Transverse colon (tissue), 4 donors: ENCODE measurements around the gene ATF7IP2. TPM values are rescaled to one million over a fixed set of nuclear protein-coding genes. Genes with fewer than 3 reads are reported as not detected.
"Not testable (repeated sequence)": the region's sequence is repeated elsewhere in the genome, so short reads cannot be mapped to it uniquely, and the experiment has no call there.

Experiments
- DNase-seq: peaks from one replicate; pipeline ENCODE4 v3.0.0-alpha.2; 2019
- H3K27ac ChIP-seq, 4 donors: fragments of 200-600 bp; sonication (generic); 2 replicates each; pipeline ENCODE4 v1.5.1; 2016 to 2018; ENCODE audit warnings: inconsistent platforms in 4 of 4
- H3K27me3 ChIP-seq: fragments of 200-600 bp; sonication (generic); 2 replicates; pipeline ENCODE4 v1.5.1; 2017; ENCODE audit warnings: inconsistent platforms
- H3K36me3 ChIP-seq, 4 donors: fragments of 200-600 bp; sonication (generic); 2 replicates each; pipeline ENCODE4 v1.5.1; 2017 to 2019; ENCODE audit warnings: inconsistent platforms in 4 of 4
- H3K4me1 ChIP-seq, 4 donors: fragments of 200-600 bp; sonication (generic); 2 replicates each; pipeline ENCODE4 v1.5.1; 2017 to 2020; ENCODE audit warnings: inconsistent platforms in 4 of 4
- H3K4me3 ChIP-seq, 4 donors: fragments of 200-600 bp; sonication (generic); 1 replicate in 1 of 4; 2 replicates in 3 of 4; pipeline versions ENCODE4 v1.5.1 to v1.6.1; 2017 to 2019; ENCODE audit warnings: inconsistent platforms in 4 of 4
- H3K9me3 ChIP-seq, 2 donors: fragments of 200-600 bp; sonication (generic); 2 replicates each; pipeline ENCODE4 v1.5.1; 2017 to 2019; ENCODE audit warnings: inconsistent platforms in 2 of 2
- CTCF ChIP-seq, 5 experiments: fragments of 200-600 bp in 3 of 5; fragments of 450-650 bp in 2 of 5; sonication (generic) in 3 of 5; IDR thresholded peaks; 1 replicate in 2 of 5; 2 replicates in 3 of 5; pipeline ENCODE4 v1.5.1; 2016 to 2017; ENCODE audit warnings: antibody characterized with exemption in 5 of 5, inconsistent platforms in 3 of 5, mild to moderate bottlenecking in 2 of 5, moderate library complexity in 1 of 5
- EP300 ChIP-seq: sonication (generic); formaldehyde crosslinking; IDR thresholded peaks from one replicate; pipeline ENCODE4 v1.6.1; 2017; ENCODE audit warnings: antibody characterized with exemption, low read depth
- POLR2A ChIP-seq: fragments of 450-650 bp; IDR thresholded peaks from one replicate; pipeline ENCODE4 v1.6.1; 2016; ENCODE audit warnings: antibody characterized with exemption, mild to moderate bottlenecking, moderate library complexity
- POLR2AphosphoS5 ChIP-seq, 3 donors: sonication (generic); formaldehyde crosslinking; IDR thresholded peaks; one replicate each; pipeline ENCODE4 v1.6.1; 2016; ENCODE audit warnings: antibody characterized with exemption in 3 of 3
- WGBS, 2 donors: methylation state at CpG; one replicate each; pipeline ENCODE4 v1.1.5; 2018; ENCODE audit warnings: low coverage in 1 of 2; 5-methylcytosine and 5-hydroxymethylcytosine counted together
- in situ Hi-C, 4 donors: fragments of 200-750 bp; cut with MboI; loops; one replicate each; pipeline versions ENCODE4 v1.15.0 to v1.15.1; 2017; ENCODE audit warnings: low sequenced_read_pairs in 3 of 4, low pct_ligation_motif_present in 1 of 4, low pct_unique_long_range_greater_than_20kb in 1 of 4
- intact Hi-C: fragments of 100-400 bp; cut with DNase I; formaldehyde crosslinking; loops from one replicate; pipeline ENCODE4 v1.15.1; 2023; ENCODE audit warnings: low total_unique reads
- total RNA-seq, 4 donors: library from RNA; depleted of rRNA; stranded (reverse); fragments of >200 nt; gene quantifications; one replicate each; pipeline ENCODE4 v1.1.0, GENCODE V29; 2016

ATF7IP2 gene
- total RNA-seq, 4 donors from 2014 or later: 1.5 to 22.9 (median 10.8) TPM

GRCh38 chr16:10410469-10410868, 24.6 kb downstream of the ATF7IP2 start:
- intact Hi-C loops: no loop called here
- no peaks in the 10 kb centered on the region for H3K27me3 ChIP-seq
- no peaks in the 10 kb centered on the region for H3K4me1 ChIP-seq
- peaks cover 60 to 64% of the 10 kb centered on the region in 2 donors for H3K9me3 ChIP-seq
- DNase-seq: no peak
- no peaks in the 10 kb centered on the region for H3K36me3 ChIP-seq
- H3K4me3 ChIP-seq: no peak overlapping the region
- H3K27ac ChIP-seq: no peak overlapping the region
- TF ChIP-seq CTCF (IDR thresholded peaks at IDR 0.05) (no peak), EP300 (no peak), POLR2A (no peak), POLR2AphosphoS5 (IDR thresholded peaks at IDR 0.05) (no peak)
- in situ Hi-C loops: no loop called here
- WGBS, 2 donors: 85 to 100% methylated on average over 1 to 2 of the region's 2 CpGs

DNA sequence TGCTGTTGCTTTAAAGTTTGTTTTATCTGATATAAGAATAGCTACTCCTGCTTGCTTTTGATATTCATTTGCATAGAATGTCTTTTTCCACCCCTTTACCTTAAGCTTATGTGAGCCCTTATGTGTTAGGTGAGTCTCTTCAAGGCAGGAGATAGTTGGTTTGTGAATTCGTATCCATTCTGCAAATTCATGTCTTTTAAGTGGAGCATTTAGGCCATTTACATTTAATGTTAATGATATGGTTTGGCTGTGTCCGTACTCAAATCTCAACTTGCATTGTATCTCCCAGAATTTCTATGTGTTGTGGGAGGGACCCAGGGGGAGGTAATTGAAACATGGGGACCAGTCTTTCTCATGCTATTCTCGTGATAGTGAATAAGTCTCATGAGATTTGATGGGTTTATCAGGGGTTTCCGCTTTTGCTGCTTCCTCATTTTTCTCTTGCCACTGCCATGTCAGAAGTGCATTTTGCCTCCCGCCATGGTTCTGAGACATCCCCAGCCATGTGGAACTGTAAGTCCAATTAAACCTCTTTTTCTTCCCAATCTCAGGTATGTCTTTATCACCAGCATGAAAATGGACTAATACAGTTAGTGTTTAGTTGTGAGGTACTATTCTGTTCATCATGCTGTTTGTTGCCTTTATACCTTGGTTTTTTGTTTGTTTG, 27.2 kb downstream of the ATF7IP2 start:
- WGBS, 2 donors: 86 to 96% methylated on average over 4 to 5 of the region's 5 CpGs

GRCh38 chr16:10418204-10418603, 32.3 kb downstream of the ATF7IP2 start:
- intact Hi-C loops, H3K36me3 ChIP-seq, DNase-seq, H3K27me3 ChIP-seq, in situ Hi-C loops, H3K4me3 ChIP-seq, H3K4me1 ChIP-seq, H3K27ac ChIP-seq: not testable (repeated sequence)
- WGBS, 2 donors: 95 to 98% methylated on average over 6 of the region's 6 CpGs
- H3K9me3 ChIP-seq: peaks cover 38 to 47% of the 10 kb centered on the region in 2 donors

More for the DNA sequence above, 27.2 kb downstream of the ATF7IP2 start:
- H3K4me1 ChIP-seq: no peaks in the 10 kb centered on the region
- H3K27ac ChIP-seq: no peak overlapping the region
- no peak for DNase-seq
- in situ Hi-C loops: no loop called here
- TF ChIP-seq POLR2AphosphoS5 (IDR thresholded peaks at IDR 0.05) (no peak), CTCF (IDR thresholded peaks at IDR 0.05) (no peak), POLR2A (no peak), EP300 (no peak)
- H3K27me3 ChIP-seq: no peaks in the 10 kb centered on the region
- intact Hi-C loops: no loop called here
- H3K9me3 ChIP-seq: peaks cover 63 to 79% of the 10 kb centered on the region in 2 donors
- H3K4me3 ChIP-seq: no peak overlapping the region
- no peaks in the 10 kb centered on the region for H3K36me3 ChIP-seq

DNA sequence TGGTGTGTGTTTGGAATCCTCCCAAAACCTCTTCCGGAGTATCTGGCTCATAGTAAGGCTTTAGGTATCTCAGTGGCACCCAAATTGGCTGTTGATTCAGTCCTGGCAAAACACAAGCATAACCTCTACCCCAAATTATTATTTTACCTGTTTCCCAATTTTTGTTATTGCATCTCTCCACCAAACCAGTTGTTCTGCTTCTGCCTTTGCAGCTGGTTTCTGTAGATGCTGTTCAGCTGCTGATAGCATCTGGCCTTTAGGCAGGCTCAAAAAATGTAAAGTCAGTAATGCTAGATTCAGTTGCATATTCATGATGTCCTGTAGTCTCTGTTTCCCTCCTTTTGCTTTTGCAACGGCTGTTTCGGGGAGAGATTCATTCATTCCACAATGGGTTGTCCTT, 33.8 kb downstream of the ATF7IP2 start:
- WGBS, 2 donors: 93 to 97% methylated on average over 2 to 3 of the region's 3 CpGs
- in situ Hi-C loops: no loop called here
- H3K4me3 ChIP-seq: no peak overlapping the region
- no peak for DNase-seq
- intact Hi-C loops: no loop called here
- no peak for TF ChIP-seq EP300
- TF ChIP-seq POLR2AphosphoS5 (IDR thresholded peaks at IDR 0.05): no peak
- no peak for TF ChIP-seq CTCF (IDR thresholded peaks at IDR 0.05)
- TF ChIP-seq POLR2A: no peak
- no peak overlapping the region for H3K27ac ChIP-seq
- peaks cover 32 to 38% of the 10 kb centered on the region in 2 donors for H3K9me3 ChIP-seq
- no peaks in the 10 kb centered on the region for H3K36me3 ChIP-seq
- no peaks in the 10 kb centered on the region for H3K27me3 ChIP-seq
- no peaks in the 10 kb centered on the region for H3K4me1 ChIP-seq

DNA sequence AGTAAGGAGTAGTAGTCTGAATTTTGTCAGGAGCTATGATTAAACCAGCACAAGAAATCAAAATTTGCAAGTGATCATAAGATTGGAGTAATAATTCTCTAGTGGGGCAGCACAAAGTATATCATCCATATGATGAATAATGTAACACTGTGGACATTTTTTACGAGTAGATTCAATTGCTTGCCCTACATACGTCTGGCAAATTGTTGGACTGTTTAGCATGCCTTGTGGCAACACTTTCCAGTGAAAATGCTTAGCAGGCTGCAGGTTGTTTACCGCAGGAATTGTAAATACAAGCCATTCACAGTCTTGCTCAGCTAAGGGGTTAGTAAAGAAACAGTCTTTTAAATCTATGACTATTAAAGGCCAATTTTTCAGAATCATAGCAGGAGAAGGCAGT, 35.7 kb downstream of the ATF7IP2 start:
- WGBS, 2 donors: 86 to 90% methylated on average over 3 of the region's 3 CpGs
- intact Hi-C loops (no loop called here), in situ Hi-C loops (no loop called here)
- Histone ChIP-seq H3K9me3 (peaks cover 19 to 20% of the 10 kb centered on the region in 2 donors), H3K27me3 (no peaks in the 10 kb centered on the region), H3K36me3 (no peaks in the 10 kb centered on the region), H3K4me1 (no peaks in the 10 kb centered on the region), H3K27ac (no peak overlapping the region), H3K4me3 (no peak overlapping the region)
- no peak for DNase-seq
- TF ChIP-seq EP300 (no peak), CTCF (IDR thresholded peaks at IDR 0.05) (no peak)
